Chondrocyte (in vitro differentiated cells): Measurements from ENCODE around the gene FAAP20. TPM values are rescaled to one million over a fixed set of nuclear protein-coding genes. Genes with fewer than 3 reads are reported as not detected.

Experiments used
- DNase-seq: peaks from one replicate; pipeline ENCODE4 v3.0.0; 2021; ENCODE audit warnings: mixed read lengths, low spot score
- H3K27ac Mint-ChIP-seq: one replicate; pipeline ENCODE4 v1.8.0; 2021; ENCODE audit warnings: mild to moderate bottlenecking, moderate library complexity, mixed read lengths; ENCODE audit not compliant: unreplicated experiment
- H3K27me3 Mint-ChIP-seq: 2 replicates; pipeline ENCODE4 v1.8.0; 2021; ENCODE audit warnings: low read depth, mixed read lengths
- H3K36me3 Mint-ChIP-seq: 2 replicates; pipeline ENCODE4 v1.8.0; 2021; ENCODE audit warnings: low read depth, mixed read lengths
- H3K4me1 Mint-ChIP-seq: 2 replicates; pipeline ENCODE4 v1.8.0; 2021; ENCODE audit warnings: low read depth, mild to moderate bottlenecking, mixed read lengths
- H3K4me3 Mint-ChIP-seq: one replicate; pipeline ENCODE4 v1.8.0; 2021; ENCODE audit warnings: mild to moderate bottlenecking, moderate library complexity, mixed read lengths; ENCODE audit not compliant: unreplicated experiment
- H3K9me3 Mint-ChIP-seq: 2 replicates; pipeline ENCODE4 v1.8.0; 2021; ENCODE audit warnings: low read depth, mixed read lengths
- long read RNA-seq: library from polyadenylated mRNA; stranded (forward); transcript quantifications from one replicate; pipeline ENCODE4 v2.0.0, GENCODE V29; 2021
- total RNA-seq: library from RNA; stranded (reverse); gene quantifications from 3 replicates; pipeline ENCODE4 v1.2.1, GENCODE V29; 2021
- TF ChIP-seq, protein P1 (sequence below): fragments of 200-600 bp; sonication (generic); IDR thresholded peaks from 2 replicates; pipeline ENCODE4 v1.5.0; 2021; ENCODE audit warnings: antibody characterized with exemption, mild to moderate bottlenecking, moderate library complexity

FAAP20 gene
- 48.4 to 76.1 TPM (median 69.2 TPM) in 3 replicates for total RNA-seq
- long read RNA-seq, transcript FAAP20-203 (4 exons, 811 nt), result minor isoform, 9 of 81 reads
- long read RNA-seq, transcript FAAP20-202 (4 exons, 729 nt), result major isoform, 33 of 81 reads
- long read RNA-seq, partial matches to known transcripts, result 11 of 81 reads
- long read RNA-seq, other reads (novel, unspliced or antisense), result 21 of 81 reads

- peaks cover 36% of the 10 kb centered on the region for H3K4me1 Mint-ChIP-seq
- H3K4me3 Mint-ChIP-seq, result peak within 1 kb of the TSS; percentile 78
- no peak for DNase-seq
- no peaks in the 10 kb centered on the region for H3K9me3 Mint-ChIP-seq
- TF ChIP-seq, protein P1, sequence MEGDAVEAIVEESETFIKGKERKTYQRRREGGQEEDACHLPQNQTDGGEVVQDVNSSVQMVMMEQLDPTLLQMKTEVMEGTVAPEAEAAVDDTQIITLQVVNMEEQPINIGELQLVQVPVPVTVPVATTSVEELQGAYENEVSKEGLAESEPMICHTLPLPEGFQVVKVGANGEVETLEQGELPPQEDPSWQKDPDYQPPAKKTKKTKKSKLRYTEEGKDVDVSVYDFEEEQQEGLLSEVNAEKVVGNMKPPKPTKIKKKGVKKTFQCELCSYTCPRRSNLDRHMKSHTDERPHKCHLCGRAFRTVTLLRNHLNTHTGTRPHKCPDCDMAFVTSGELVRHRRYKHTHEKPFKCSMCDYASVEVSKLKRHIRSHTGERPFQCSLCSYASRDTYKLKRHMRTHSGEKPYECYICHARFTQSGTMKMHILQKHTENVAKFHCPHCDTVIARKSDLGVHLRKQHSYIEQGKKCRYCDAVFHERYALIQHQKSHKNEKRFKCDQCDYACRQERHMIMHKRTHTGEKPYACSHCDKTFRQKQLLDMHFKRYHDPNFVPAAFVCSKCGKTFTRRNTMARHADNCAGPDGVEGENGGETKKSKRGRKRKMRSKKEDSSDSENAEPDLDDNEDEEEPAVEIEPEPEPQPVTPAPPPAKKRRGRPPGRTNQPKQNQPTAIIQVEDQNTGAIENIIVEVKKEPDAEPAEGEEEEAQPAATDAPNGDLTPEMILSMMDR, result no peak
- H3K27ac Mint-ChIP-seq, result peak within 1 kb of the TSS; percentile 88
- no peaks in the 10 kb centered on the region for H3K36me3 Mint-ChIP-seq
- no peaks in the 10 kb centered on the region for H3K27me3 Mint-ChIP-seq
These were observed at the start of gene FAAP20 for GRCh38 chr1:2194319-2194897. Gene FAAP20 (minus strand): TSS chr1:2194772. CDS start chr1:2194749, 23 bp downstream.

DNA sequence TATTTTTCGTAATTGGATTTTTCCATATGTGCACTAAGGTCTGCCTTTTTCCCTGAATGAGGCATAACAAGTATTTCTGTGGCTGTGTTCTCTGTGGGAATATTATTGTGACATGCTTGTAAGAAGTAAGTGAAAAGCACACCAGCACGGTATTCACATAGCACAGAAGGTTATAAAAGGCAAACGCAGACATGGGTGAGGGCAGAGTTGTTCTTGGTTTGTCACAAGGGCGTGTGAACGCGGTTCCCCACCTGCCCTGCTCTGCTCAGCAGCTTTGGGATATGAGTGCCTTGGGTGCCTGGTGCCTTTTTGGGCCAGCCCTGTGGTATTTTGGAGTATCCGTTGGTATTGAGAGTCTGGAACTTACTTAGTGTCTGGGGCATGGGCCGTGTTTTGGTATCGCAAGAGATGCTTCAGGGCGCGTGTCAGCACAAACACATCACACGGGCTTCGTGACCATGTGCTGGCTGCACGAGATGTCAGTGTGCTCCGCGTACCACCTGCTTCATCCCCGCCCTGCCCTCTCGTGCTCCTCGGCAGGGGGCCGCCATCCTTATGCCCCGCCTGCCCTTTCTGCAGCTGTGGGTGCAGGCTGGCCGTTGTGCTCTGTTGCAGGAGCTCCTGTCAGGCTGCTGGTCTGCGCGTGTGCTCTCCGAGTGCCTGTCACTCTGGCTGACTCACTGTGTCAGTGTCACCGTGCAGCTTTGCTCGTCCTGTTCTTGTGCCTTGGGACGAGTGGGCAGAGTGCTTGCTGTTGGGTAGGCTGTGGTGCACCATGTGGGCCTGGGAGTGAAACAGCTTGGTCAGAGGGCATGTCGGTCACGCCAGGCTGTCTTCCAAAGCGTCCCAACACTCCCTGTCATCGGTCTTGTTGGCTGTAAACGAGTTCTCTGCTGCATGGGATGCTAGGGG, 48.5 kb upstream of the FAAP20 start:
- Mint-ChIP-seq H3K36me3 (peaks cover 7% of the 10 kb centered on the region), H3K27me3 (no peaks in the 10 kb centered on the region), H3K27ac (peak overlapping the region; percentile 82), H3K4me3 (no peak overlapping the region), H3K9me3 (no peaks in the 10 kb centered on the region), H3K4me1 (peaks cover 83% of the 10 kb centered on the region)
- TF ChIP-seq, protein P1, result no peak
- no peak for DNase-seq

DNA sequence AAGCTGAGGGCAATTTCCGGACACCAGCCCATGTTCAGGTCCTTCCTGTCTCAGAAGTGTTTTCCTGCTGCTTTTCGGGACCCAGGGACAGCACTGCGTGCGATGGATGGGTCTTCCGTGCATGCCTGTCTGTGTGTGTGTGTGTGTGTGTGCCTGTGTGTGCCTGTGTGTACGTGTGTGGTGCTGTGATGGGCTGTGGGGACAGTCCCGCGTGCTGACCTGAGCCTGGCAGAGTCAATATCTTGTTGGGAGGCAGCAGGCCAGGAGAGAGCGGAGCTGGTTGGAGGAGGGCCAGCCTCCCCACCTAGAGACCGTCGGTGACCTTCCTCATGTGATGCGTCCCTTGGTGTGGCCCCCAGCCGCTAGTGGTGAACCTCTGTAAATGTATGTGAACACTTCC, 47.2 kb upstream of the FAAP20 start:
- Mint-ChIP-seq H3K4me1 (peaks cover 81% of the 10 kb centered on the region), H3K36me3 (peaks cover 7% of the 10 kb centered on the region), H3K27me3 (no peaks in the 10 kb centered on the region), H3K4me3 (no peak overlapping the region), H3K27ac (peak overlapping the region; percentile 55), H3K9me3 (no peaks in the 10 kb centered on the region)
- TF ChIP-seq, protein P1, result no peak
- DNase-seq, result no peak

DNA sequence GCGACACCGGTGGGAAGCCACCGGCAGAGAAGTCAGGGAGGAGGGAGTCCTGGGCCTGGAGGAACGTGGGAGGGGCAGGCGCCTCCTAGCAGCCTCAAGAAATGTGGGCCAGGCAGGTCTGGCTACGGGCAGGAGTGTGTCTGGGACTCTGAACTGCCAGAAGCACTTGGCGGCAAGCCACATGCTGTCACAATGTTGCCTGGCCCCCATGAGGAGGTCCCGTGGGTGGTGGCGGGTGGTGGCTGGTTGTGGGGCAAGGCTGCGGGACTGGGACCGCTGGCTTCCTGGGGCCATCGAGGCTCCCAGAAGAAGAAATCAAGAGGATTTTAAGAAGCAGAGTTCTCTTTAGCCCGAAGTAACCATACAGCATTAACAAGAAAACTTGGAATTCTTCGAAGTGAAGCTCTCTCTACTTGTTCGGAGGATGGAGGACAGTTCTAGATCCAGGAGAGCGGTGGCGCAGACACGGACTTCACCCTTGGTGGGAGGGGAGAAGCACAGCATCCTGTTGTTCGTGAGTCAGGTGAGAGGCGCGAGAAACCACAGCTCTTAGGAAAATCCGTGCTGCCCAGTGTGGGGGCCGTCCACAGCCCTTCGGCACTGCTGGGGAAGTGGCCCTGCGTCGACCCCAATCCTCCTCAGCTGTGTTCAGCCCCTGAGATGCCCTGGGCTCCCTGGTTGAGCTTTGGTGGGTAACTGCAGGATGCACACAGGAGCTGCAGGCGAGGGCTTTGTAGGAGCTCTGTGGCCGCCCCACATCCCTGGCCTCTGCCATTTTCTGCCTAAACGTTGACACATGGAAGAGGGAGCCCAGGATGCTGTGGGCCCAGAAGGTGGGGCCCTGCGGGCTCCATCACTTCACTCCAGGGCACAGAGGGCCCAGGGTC, 45.9 kb upstream of the FAAP20 start:
- Mint-ChIP-seq H3K4me1 (peaks cover 84% of the 10 kb centered on the region), H3K27ac (peak overlapping the region; percentile 94), H3K4me3 (peak overlapping the region; percentile 28), H3K36me3 (peaks cover 7% of the 10 kb centered on the region), H3K27me3 (no peaks in the 10 kb centered on the region), H3K9me3 (no peaks in the 10 kb centered on the region)
- DNase-seq, result no peak
- TF ChIP-seq, protein P1, result no peak
